ENCODE data around the gene NSD1. TPM values are rescaled to one million over a fixed set of nuclear protein-coding genes. Genes with fewer than 3 reads are reported as not detected.
"Not testable (repeated sequence)": the region's sequence is repeated elsewhere in the genome, so short reads cannot be mapped to it uniquely, and the experiment has no call there.

The NSD1 gene
- polyA plus RNA-seq, 1 donor from 2014 or later, result 12.8 TPM

DNA sequence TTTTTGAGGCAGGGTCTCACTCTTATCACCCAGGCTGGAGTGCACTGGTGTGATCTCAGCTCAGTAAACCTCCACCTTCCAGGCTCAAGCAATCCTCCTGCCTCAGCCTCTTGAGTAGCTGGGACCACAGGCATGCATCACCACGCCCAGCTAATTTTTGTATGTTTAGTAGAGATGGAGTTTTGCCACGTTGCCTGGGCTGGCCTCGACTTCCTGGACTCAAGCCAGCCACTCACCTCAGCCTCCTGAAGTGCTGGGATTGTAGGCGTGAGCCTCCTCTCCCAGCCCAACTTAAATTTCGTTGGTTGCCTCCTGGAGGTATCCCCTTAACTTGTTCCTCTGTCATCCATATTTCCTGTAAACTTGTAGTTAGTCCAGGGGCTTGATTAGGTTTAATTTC, 122.7 kb downstream of the NSD1 start:
- Histone ChIP-seq H3K9me3 (ENCODE audit: low read length) (no peaks in the 10 kb centered on the region), H3F3A (ENCODE audit: insufficient read depth, low read length, poor library complexity, severe bottlenecking) (no peaks in the 10 kb centered on the region), H3K9me2 (ENCODE audit: insufficient read depth, low read length) (no peaks in the 10 kb centered on the region), H3K27me3 (ENCODE audit: insufficient read depth, low read depth, low read length) (no peaks in the 10 kb centered on the region), H3K36me3 (ENCODE audit: insufficient read depth, low read length) (no peaks in the 10 kb centered on the region), H4K20me1 (ENCODE audit: insufficient read depth) (no peaks in the 10 kb centered on the region), H3K9ac (ENCODE audit: low read length) (no peak overlapping the region), H3K4me3 (ENCODE audit: low read length) (no peak overlapping the region), H3K27ac (ENCODE audit: low read length) (no peak overlapping the region), H2AFZ (ENCODE audit: low read depth, low read length) (no peak overlapping the region), H3K79me2 (replicated peaks; ENCODE audit: insufficient read depth, low read length) (no peaks in the 10 kb centered on the region), H3K4me2 (ENCODE audit: low read length) (no peak overlapping the region)
- TF ChIP-seq MXI1 (conservative IDR thresholded peaks at IDR 0.05; ENCODE audit: poor library complexity, severe bottlenecking) (no peak), CTCF (IDR thresholded peaks at IDR 0.05; ENCODE audit: poor library complexity, severe bottlenecking) (no peak), EP300 (conservative IDR thresholded peaks at IDR 0.05; ENCODE audit: poor library complexity, severe bottlenecking) (no peak), TAF1 (IDR thresholded peaks at IDR 0.05; ENCODE audit: low read depth) (no peak), POLR2AphosphoS5 (IDR thresholded peaks at IDR 0.05) (no peak), REST (IDR thresholded peaks at IDR 0.05; ENCODE audit: borderline replicate concordance) (no peak), SMC3 (conservative IDR thresholded peaks at IDR 0.05; ENCODE audit: poor library complexity) (no peak), EZH2 (IDR thresholded peaks at IDR 0.05; ENCODE audit: borderline replicate concordance, insufficient read depth, low read length, poor library complexity, severe bottlenecking) (no peak), RAD21 (conservative IDR thresholded peaks at IDR 0.05) (no peak)

- H3K9ac ChIP-seq (ENCODE audit: low read length); H3K36me3 ChIP-seq (ENCODE audit: insufficient read depth, low read length); H3K27ac ChIP-seq (ENCODE audit: low read length); H3K9me3 ChIP-seq (ENCODE audit: low read length); H4K20me1 ChIP-seq (ENCODE audit: insufficient read depth); H3K27me3 ChIP-seq (ENCODE audit: insufficient read depth, low read depth, low read length); H3K9me2 ChIP-seq (ENCODE audit: insufficient read depth, low read length); H2AFZ ChIP-seq (ENCODE audit: low read depth, low read length); H3K79me2 ChIP-seq (replicated peaks; ENCODE audit: insufficient read depth, low read length); H3F3A ChIP-seq (ENCODE audit: insufficient read depth, low read length, poor library complexity, severe bottlenecking); H3K4me2 ChIP-seq (ENCODE audit: low read length); H3K4me3 ChIP-seq (ENCODE audit: low read length): not testable (repeated sequence)
These were observed 125.1 kb downstream of the NSD1 start for GRCh38 chr5:177258711-177259110.

GRCh38 chr5:177260961-177261360, 127.4 kb downstream of the NSD1 start:
- no peaks in the 10 kb centered on the region for H3K79me2 ChIP-seq (replicated peaks; ENCODE audit: insufficient read depth, low read length)
- H3K9ac ChIP-seq (ENCODE audit: low read length), result no peak overlapping the region
- no peak overlapping the region for H3K27ac ChIP-seq (ENCODE audit: low read length)
- no peak overlapping the region for H2AFZ ChIP-seq (ENCODE audit: low read depth, low read length)
- no peaks in the 10 kb centered on the region for H3K27me3 ChIP-seq (ENCODE audit: insufficient read depth, low read depth, low read length)
- no peaks in the 10 kb centered on the region for H3F3A ChIP-seq (ENCODE audit: insufficient read depth, low read length, poor library complexity, severe bottlenecking)
- no peak overlapping the region for H3K4me3 ChIP-seq (ENCODE audit: low read length)
- no peak overlapping the region for H3K4me2 ChIP-seq (ENCODE audit: low read length)
- H3K36me3 ChIP-seq (ENCODE audit: insufficient read depth, low read length), result no peaks in the 10 kb centered on the region
- no peaks in the 10 kb centered on the region for H3K9me3 ChIP-seq (ENCODE audit: low read length)
- H3K9me2 ChIP-seq (ENCODE audit: insufficient read depth, low read length), result no peaks in the 10 kb centered on the region
- no peaks in the 10 kb centered on the region for H4K20me1 ChIP-seq (ENCODE audit: insufficient read depth)
- TF ChIP-seq POLR2AphosphoS5 (IDR thresholded peaks at IDR 0.05), result no peak
- no peak for TF ChIP-seq REST (IDR thresholded peaks at IDR 0.05; ENCODE audit: borderline replicate concordance)
- TF ChIP-seq SMC3 (conservative IDR thresholded peaks at IDR 0.05; ENCODE audit: poor library complexity), result no peak
- no peak for TF ChIP-seq EZH2 (IDR thresholded peaks at IDR 0.05; ENCODE audit: borderline replicate concordance, insufficient read depth, low read length, poor library complexity, severe bottlenecking)
- TF ChIP-seq EP300 (conservative IDR thresholded peaks at IDR 0.05; ENCODE audit: poor library complexity, severe bottlenecking), result no peak
- no peak for TF ChIP-seq CTCF (IDR thresholded peaks at IDR 0.05; ENCODE audit: poor library complexity, severe bottlenecking)
- no peak for TF ChIP-seq RAD21 (conservative IDR thresholded peaks at IDR 0.05)
- TF ChIP-seq TAF1 (IDR thresholded peaks at IDR 0.05; ENCODE audit: low read depth), result no peak
- no peak for TF ChIP-seq MXI1 (conservative IDR thresholded peaks at IDR 0.05; ENCODE audit: poor library complexity, severe bottlenecking)

Data from neural cell (in vitro differentiated cells).